Loucy (cell line): Measurements from ENCODE around the gene PLEKHA6.

Experiments
- CTCF ChIP-seq: fragments of 200-600 bp; sonication (generic); conservative IDR thresholded peaks from 2 replicates; pipeline ENCODE4 v1.5.1; 2014; ENCODE audit warnings: mild to moderate bottlenecking, antibody characterized with exemption, low read length
- EZH2phosphoT487 ChIP-seq: fragments of 200-600 bp; IDR thresholded peaks from 2 replicates; pipeline ENCODE4 v1.6.1; 2018; ENCODE audit warnings: antibody characterized with exemption, mild to moderate bottlenecking, moderate library complexity, borderline replicate concordance

- TF ChIP-seq CTCF (no peak), EZH2phosphoT487 (no peak)
Observed at GRCh38 chr1:204172404-204173029, 187.2 kb downstream of the PLEKHA6 start.
